Astrocyte of the spinal cord (primary cell): Measurements from ENCODE around the gene UTP18.
"Not testable (repeated sequence)": the region's sequence is repeated elsewhere in the genome, so short reads cannot be mapped to it uniquely, and the experiment has no call there.

ENCODE experiments used
- DNase-seq: peaks from one replicate; pipeline ENCODE4 v3.0.0; 2011; ENCODE audit warnings: low read depth, low spot score
- H3K4me3 ChIP-seq: 2 replicates; pipeline ENCODE4 v1.5.1; 2011; ENCODE audit warnings: low read depth, mild to moderate bottlenecking, low read length, moderate library complexity
- CTCF ChIP-seq: IDR thresholded peaks from 2 replicates; pipeline ENCODE4 v1.5.1; 2012; ENCODE audit warnings: low read depth, mild to moderate bottlenecking, low read length, inconsistent platforms
- in situ Hi-C: cut with HindIII; loops from 2 replicates; pipeline ENCODE4 v1.10.0; 2017; ENCODE audit warnings: low sequenced_read_pairs

Gene UTP18

GRCh38 chr17:51260237-51261023, at the start of gene UTP18:
Gene UTP18 (plus strand): TSS chr17:51260546. CDS start chr17:51260585, 39 bp downstream.
- no peak for TF ChIP-seq CTCF
- in situ Hi-C loops = no loop called here
- H3K4me3 ChIP-seq = peak within 1 kb of the TSS; percentile 84
- DNase-seq = peak; percentile 98

- DNase-seq = no peak
- in situ Hi-C loops = no loop called here
- TF ChIP-seq CTCF = no peak
- no peak overlapping the region for H3K4me3 ChIP-seq
These were observed 45.4 kb upstream of the UTP18 start for GRCh38 chr17:51214920-51215319.

- no peak for TF ChIP-seq CTCF
- H3K4me3 ChIP-seq = no peak overlapping the region
- DNase-seq = no peak
- in situ Hi-C loops = no loop called here
These were observed 42.4 kb upstream of the UTP18 start for GRCh38 chr17:51217946-51218345.

- H3K4me3 ChIP-seq = no peak overlapping the region
- in situ Hi-C loops = no loop called here
- DNase-seq = no peak
- no peak for TF ChIP-seq CTCF
These were observed 39.0 kb upstream of the UTP18 start for GRCh38 chr17:51221322-51221721.

- no peak overlapping the region for H3K4me3 ChIP-seq
- DNase-seq = no peak
- TF ChIP-seq CTCF = no peak
- in situ Hi-C loops = no loop called here
These were observed 35.7 kb upstream of the UTP18 start for GRCh38 chr17:51224402-51225262.

GRCh38 chr17:51225523-51225922, 34.8 kb upstream of the UTP18 start:
- DNase-seq, H3K4me3 ChIP-seq, in situ Hi-C loops: not testable (repeated sequence)

GRCh38 chr17:51228161-51228560, 32.2 kb upstream of the UTP18 start:
- TF ChIP-seq CTCF = no peak
- in situ Hi-C loops = no loop called here
- peak; percentile 48 for DNase-seq
- no peak overlapping the region for H3K4me3 ChIP-seq
